Progenitor cell of endocrine pancreas (in vitro differentiated cells): ENCODE measurements around the gene DNMT3A. TPM values are rescaled to one million over a fixed set of nuclear protein-coding genes. Genes with fewer than 3 reads are reported as not detected.

ENCODE experiments used
- DNase-seq: peaks from one replicate; pipeline ENCODE4 v3.0.0; 2021; ENCODE audit warnings: low spot score; ENCODE audit not compliant: unreplicated experiment
- H3K27ac Mint-ChIP-seq: 2 replicates; pipeline ENCODE4 v1.8.0; 2021; ENCODE audit warnings: mild to moderate bottlenecking, moderate library complexity, mixed read lengths
- H3K27me3 Mint-ChIP-seq: 2 replicates; pipeline ENCODE4 v1.8.0; 2021; ENCODE audit warnings: mixed read lengths
- H3K36me3 Mint-ChIP-seq: 2 replicates; pipeline ENCODE4 v1.8.0; 2022; ENCODE audit warnings: mixed read lengths; ENCODE audit not compliant: insufficient read depth
- H3K4me1 Mint-ChIP-seq: 2 replicates; pipeline ENCODE4 v1.8.0; 2021; ENCODE audit warnings: low read depth, mixed read lengths
- H3K4me3 Mint-ChIP-seq: 2 replicates; pipeline ENCODE4 v1.8.0; 2021; ENCODE audit warnings: low read depth, mild to moderate bottlenecking, moderate library complexity, mixed read lengths
- H3K9me3 Mint-ChIP-seq: 2 replicates; pipeline ENCODE4 v1.8.0; 2021; ENCODE audit warnings: low read depth, mixed read lengths
- CTCF ChIP-seq: fragments of 200-600 bp; sonication (generic); IDR thresholded peaks from one replicate; pipeline ENCODE4 v1.5.0; 2021; ENCODE audit warnings: antibody characterized with exemption, mild to moderate bottlenecking; ENCODE audit not compliant: unreplicated experiment
- total RNA-seq: library from RNA; stranded (reverse); gene quantifications from 2 replicates; pipeline ENCODE4 v1.2.1, GENCODE V29; 2021

Gene DNMT3A
- total RNA-seq, 1 donor from 2014 or later = 168 TPM

GRCh38 chr2:25253153-25253626, 88.5 kb downstream of the DNMT3A start:
- peaks cover 38% of the 10 kb centered on the region for H3K4me1 Mint-ChIP-seq
- peaks cover 16% of the 10 kb centered on the region for H3K36me3 Mint-ChIP-seq
- DNase-seq = no peak
- H3K27ac Mint-ChIP-seq = peak overlapping the region; percentile 96
- H3K9me3 Mint-ChIP-seq = no peaks in the 10 kb centered on the region
- peaks cover 3% of the 10 kb centered on the region for H3K27me3 Mint-ChIP-seq
- no peak for TF ChIP-seq CTCF
- H3K4me3 Mint-ChIP-seq = peak overlapping the region; percentile 72

- H3K9me3 Mint-ChIP-seq = no peaks in the 10 kb centered on the region
- H3K4me3 Mint-ChIP-seq = peak overlapping the region; percentile 86
- TF ChIP-seq CTCF = no peak
- H3K36me3 Mint-ChIP-seq = peaks cover 18% of the 10 kb centered on the region
- H3K27ac Mint-ChIP-seq = peak overlapping the region; percentile 96
- DNase-seq = peak; percentile 90
- peaks cover 3% of the 10 kb centered on the region for H3K27me3 Mint-ChIP-seq
- H3K4me1 Mint-ChIP-seq = peaks cover 38% of the 10 kb centered on the region
Observed at GRCh38 chr2:25252291-25253152, 89.2 kb downstream of the DNMT3A start.

- Mint-ChIP-seq H3K36me3 (peaks cover 20% of the 10 kb centered on the region), H3K4me1 (peaks cover 34% of the 10 kb centered on the region), H3K9me3 (no peaks in the 10 kb centered on the region), H3K4me3 (peak overlapping the region; percentile 86), H3K27me3 (peaks cover 3% of the 10 kb centered on the region), H3K27ac (peak overlapping the region; percentile 96)
- TF ChIP-seq CTCF = no peak
- DNase-seq = peak; percentile 24
Observed at GRCh38 chr2:25251422-25252273, 90.1 kb downstream of the DNMT3A start.

- H3K4me3 Mint-ChIP-seq = peak overlapping the region; percentile 86
- DNase-seq = no peak
- no peak for TF ChIP-seq CTCF
- H3K36me3 Mint-ChIP-seq = peaks cover 19% of the 10 kb centered on the region
- no peaks in the 10 kb centered on the region for H3K9me3 Mint-ChIP-seq
- H3K4me1 Mint-ChIP-seq = peaks cover 30% of the 10 kb centered on the region
- peaks cover under 1% of the 10 kb centered on the region for H3K27me3 Mint-ChIP-seq
- H3K27ac Mint-ChIP-seq = peak overlapping the region; percentile 96
Observed at GRCh38 chr2:25251071-25251421, 90.7 kb downstream of the DNMT3A start.

- Mint-ChIP-seq H3K9me3 (no peaks in the 10 kb centered on the region), H3K4me3 (peak overlapping the region; percentile 86), H3K36me3 (peaks cover 15% of the 10 kb centered on the region), H3K27me3 (no peaks in the 10 kb centered on the region), H3K4me1 (peaks cover 30% of the 10 kb centered on the region), H3K27ac (peak overlapping the region; percentile 94)
- DNase-seq = no peak
- no peak for TF ChIP-seq CTCF
Observed at GRCh38 chr2:25250331-25251070, 91.2 kb downstream of the DNMT3A start.
